NCI-H526 treated with DMSO at 0.1 percent for 48 hours (cell line): ENCODE data around the gene EML6.
A peak's percentile ranks its signal among the peaks of the same experiment; 100 is the strongest.
"Not testable (repeated sequence)": the region's sequence is repeated elsewhere in the genome, so short reads cannot be mapped to it uniquely, and the experiment has no call there.

ENCODE experiments used
- DNase-seq: peaks from one replicate; lab custom pipeline; 2025; lab: John Stamatoyannopoulos, UW

The EML6 gene

GRCh38 chr2:54966165-54966832, 242.8 kb downstream of the EML6 start:
- DNase-seq = peak; percentile 43

DNA sequence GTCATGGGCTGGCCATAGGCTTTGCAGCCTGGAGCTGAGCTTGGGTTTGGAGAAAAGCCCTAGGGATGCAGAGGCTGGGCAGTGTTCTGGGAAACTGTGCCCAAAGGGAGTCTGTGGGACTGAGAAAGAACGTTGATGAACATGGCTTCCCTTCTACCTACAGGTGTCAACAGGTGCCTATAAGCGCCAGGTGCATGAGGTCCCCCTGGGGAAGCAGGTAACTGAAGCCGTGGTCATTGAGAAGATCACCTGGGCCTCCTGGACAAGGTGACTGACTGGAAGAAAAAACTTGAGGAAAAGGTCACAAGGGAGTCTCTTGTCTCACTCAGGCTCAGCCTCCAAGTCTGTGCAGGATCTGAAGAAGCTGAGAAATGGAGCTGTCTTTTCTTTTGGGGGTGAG, 243.4 kb downstream of the EML6 start:
- no peak for DNase-seq

DNA sequence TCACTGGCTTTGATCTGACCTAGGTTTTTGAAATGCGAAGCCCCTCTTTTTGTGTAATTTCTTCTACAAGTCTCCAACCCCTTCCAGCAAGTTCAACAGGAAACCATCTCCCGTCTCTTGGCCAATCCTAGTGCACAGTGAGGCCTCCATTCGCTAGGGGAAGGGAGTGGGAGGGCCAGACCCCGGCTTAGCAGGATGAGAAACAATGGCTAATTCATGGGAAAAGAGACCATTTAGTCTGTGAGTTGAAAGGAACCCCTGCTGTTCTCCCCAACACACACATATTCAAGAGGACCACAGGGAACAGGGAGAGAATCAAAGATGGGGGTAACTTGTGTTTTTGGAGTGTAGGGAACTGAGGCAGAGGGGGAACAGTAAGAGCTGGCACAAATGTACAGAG, 243.8 kb downstream of the EML6 start:
- DNase-seq = no peak

DNA sequence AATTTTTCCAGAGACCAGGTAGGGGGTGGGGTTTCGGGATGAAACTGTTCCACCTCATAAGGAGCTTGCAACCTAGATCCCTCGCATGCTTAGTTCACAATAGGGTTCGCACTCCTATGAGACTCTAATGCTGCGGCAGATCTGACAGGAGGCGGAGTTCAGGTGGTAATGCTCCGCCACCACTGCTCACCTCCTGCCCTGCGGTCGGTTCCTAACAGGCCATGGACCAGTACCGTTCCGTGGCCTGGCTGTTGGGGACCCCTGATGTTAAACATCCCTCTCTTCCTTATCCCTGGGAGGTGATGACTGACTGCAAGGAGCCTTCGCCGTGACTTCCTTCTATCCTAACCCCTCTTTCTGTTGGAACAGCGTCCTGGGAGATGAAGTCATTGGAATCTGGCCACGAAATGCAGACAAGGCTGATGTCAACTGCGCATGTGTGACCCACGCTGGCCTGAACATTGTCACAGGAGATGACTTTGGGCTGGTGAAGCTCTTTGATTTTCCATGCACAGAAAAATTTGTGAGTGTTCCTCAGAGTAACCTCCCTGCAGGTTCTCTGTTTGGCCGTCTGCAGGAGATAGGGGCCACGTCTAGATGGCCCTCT, 244.4 kb downstream of the EML6 start:
- no peak for DNase-seq

GRCh38 chr2:54968561-54969218, 245.2 kb downstream of the EML6 start:
- no peak for DNase-seq

DNA sequence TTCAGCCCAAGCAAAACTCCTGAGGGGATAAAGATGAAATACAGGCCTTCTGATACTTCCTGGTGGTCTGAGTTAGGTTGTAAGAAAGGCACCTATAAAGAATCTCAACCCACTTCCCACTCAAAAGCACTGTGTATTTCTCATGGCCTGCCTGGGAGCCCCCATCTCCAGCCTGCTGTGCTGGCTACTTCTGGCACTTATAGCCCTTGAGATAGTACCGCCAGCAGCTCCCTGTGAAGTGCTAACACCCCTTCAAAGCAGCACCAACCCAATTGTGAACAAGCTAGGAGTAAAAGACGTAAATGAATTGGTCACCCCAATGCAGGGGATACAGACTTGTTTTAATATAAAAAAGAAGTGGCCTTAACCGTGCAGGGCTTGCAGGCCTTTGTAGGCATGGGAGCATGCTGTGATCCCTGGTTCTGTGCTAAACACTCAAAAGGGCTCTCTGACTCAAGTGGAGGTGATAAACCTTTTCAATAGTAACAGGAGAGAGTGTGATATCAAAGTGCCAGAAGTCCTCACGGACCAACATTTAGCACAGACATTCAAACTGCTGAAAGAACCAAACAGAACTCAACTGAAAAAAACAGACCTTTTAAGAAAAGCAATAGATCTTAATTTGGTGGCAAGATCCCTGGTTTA, 246.0 kb downstream of the EML6 start:
- no peak for DNase-seq

GRCh38 chr2:54969940-54970338, 246.5 kb downstream of the EML6 start:
- DNase-seq = no peak

DNA sequence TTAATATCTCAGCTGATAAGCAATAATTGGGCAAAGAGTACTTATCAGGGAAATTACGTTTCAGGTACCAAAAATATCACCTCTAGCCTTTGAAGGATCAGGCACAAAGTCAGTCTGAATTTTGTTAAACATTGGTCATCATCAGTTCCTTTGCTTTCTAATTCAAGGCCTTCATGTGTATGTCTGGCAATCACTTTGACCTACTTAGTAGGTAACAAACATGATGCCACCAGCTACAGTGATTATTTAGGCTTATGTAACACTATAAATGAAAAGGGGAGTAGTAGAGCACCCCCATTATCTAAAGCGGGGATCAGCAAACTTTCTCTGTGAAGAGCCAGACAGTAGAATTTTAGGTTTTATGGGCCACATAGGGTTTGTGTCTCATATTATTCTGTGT, 251.7 kb downstream of the EML6 start:
- DNase-seq = no peak

GRCh38 chr2:54975598-54976492, 252.4 kb downstream of the EML6 start:
- no peak for DNase-seq

DNA sequence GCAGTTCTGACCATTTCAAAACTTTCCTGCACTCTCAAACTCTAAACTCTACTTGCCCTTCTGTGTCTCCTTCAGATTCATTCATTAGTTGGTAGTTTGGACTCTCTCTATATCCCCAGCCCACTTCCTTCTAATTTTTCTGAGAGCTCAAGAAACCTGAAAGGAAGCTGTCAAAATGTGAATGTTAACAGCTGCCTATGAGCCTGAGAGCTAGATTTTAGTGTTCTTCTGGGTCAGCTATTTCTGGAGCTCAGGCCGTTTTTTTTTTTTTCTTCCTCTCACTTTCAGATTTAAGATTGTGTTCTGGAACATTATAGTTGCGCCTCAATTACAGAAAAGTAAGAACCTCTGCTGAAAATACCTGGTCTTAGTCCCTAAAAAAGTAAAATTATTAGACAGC, 253.7 kb downstream of the EML6 start:
- no peak for DNase-seq

GRCh38 chr2:54979321-54980044, 256.0 kb downstream of the EML6 start:
- DNase-seq = no peak

DNA sequence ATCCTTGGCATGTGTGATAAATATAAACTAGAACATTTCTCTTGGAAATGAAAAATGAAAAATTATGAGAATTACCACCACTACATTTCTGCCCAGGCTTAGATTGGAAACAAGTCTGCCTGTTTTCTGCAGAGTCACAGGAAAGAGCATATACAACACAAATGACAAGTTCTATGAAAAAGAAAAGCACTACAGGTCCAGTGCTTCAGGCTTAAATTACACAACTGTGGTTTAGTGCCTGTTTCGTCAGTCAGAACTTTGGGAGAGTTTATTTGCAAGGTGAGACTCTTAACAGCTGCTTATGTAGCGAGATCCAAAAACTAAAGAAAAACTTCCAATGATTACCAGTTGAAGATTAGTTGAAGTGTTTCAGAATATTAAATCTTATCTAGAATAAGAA, 257.9 kb downstream of the EML6 start:
- DNase-seq = no peak

- peak; percentile 21 for DNase-seq
Measured at GRCh38 chr2:54983345-54984220, 260.1 kb downstream of the EML6 start.

DNA sequence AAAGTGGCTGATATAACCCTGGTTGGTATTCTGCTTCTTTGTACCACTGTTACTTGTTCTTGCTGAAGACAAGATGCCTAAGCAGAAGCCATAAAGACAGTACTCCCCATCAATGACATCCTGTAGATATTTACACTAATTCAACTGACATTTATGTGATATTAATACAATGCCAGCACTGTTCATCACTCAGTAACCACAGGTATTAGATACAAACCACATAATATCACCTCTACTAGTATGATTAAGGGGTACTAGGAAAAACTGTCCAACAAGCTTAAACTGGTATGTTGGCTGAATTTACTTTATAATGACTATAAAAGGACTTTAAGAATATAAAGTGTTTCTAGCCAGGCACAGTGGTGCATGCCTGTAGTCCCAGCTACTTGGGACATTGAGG, 261.0 kb downstream of the EML6 start:
- DNase-seq = no peak

DNA sequence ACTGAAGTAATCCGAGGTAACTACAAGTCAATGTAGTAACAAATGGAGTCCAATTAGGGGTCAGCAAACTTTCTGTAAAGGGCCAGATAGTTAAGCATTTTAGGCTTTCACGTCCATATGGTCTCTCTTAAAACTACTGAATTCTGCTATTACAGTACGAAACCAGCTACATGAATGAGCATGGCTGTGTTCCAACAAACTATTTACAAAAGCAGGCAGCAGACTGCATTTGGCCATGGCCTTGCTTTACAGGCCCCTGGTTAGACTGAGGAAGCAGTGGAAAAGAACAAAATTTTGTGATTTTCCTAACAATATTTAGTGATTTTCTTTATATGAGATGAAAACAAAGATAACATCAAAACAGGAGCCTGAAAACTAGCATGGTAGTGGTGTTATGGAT, 262.8 kb downstream of the EML6 start:
- no peak for DNase-seq

- DNase-seq = no peak
Measured at GRCh38 chr2:54988612-54989011, 265.1 kb downstream of the EML6 start.

- DNase-seq = not testable (repeated sequence)
Measured at GRCh38 chr2:54990694-54991093, 267.2 kb downstream of the EML6 start.

GRCh38 chr2:54995553-54995952, 272.1 kb downstream of the EML6 start:
- DNase-seq = no peak

GRCh38 chr2:54997826-54998225, 274.4 kb downstream of the EML6 start:
- DNase-seq = no peak

- no peak for DNase-seq
Measured at GRCh38 chr2:54999182-54999581, 275.7 kb downstream of the EML6 start.
